GM06990 (cell line): ENCODE data around the gene PLEKHA6.

ENCODE experiments used
- DNase-seq: peaks from one replicate; pipeline ENCODE4 v3.0.0-alpha.2; 2011; ENCODE audit not compliant: insufficient read length; ENCODE audit errors: extremely low read depth
- H3K27me3 ChIP-seq: replicated peaks from 2 replicates; pipeline ENCODE4 v1.6.0; 2011; ENCODE audit warnings: low read length; ENCODE audit not compliant: control insufficient read depth, insufficient read depth
- H3K36me3 ChIP-seq: 2 replicates; pipeline ENCODE4 v1.5.1; 2011; ENCODE audit warnings: low read length; ENCODE audit not compliant: control insufficient read depth, insufficient read depth
- H3K4me3 ChIP-seq: replicated peaks from 2 replicates; pipeline ENCODE4 v1.5.1; 2011; ENCODE audit warnings: low read depth, mild to moderate bottlenecking, control low read depth, low read length
- CTCF ChIP-seq: IDR thresholded peaks from 2 replicates; pipeline ENCODE4 v1.5.1; 2011; ENCODE audit warnings: low read length, control low read depth, mild to moderate bottlenecking, inconsistent platforms; ENCODE audit not compliant: insufficient read depth, poor library complexity, severe bottlenecking

PLEKHA6 gene

GRCh38 chr1:204350857-204351573, 8.7 kb downstream of the PLEKHA6 start:
- Histone ChIP-seq H3K4me3 (no peak overlapping the region), H3K36me3 (no peaks in the 10 kb centered on the region), H3K27me3 (no peaks in the 10 kb centered on the region; the same call in none of the 2 replicates)
- no peak for TF ChIP-seq CTCF
- DNase-seq = no peak

GRCh38 chr1:204350312-204350711, 9.4 kb downstream of the PLEKHA6 start:
- Histone ChIP-seq H3K4me3 (no peak overlapping the region), H3K36me3 (no peaks in the 10 kb centered on the region), H3K27me3 (peaks cover 2% of the 10 kb centered on the region)
- TF ChIP-seq CTCF = no peak
- DNase-seq = no peak

- no peaks in the 10 kb centered on the region for H3K36me3 ChIP-seq
- no peak for TF ChIP-seq CTCF
- H3K4me3 ChIP-seq = no peak overlapping the region
- DNase-seq = no peak
- H3K27me3 ChIP-seq = peaks cover 2% of the 10 kb centered on the region
Measured at GRCh38 chr1:204349602-204350001, 10.1 kb downstream of the PLEKHA6 start.

GRCh38 chr1:204348722-204349121, 11.0 kb downstream of the PLEKHA6 start:
- no peak for DNase-seq
- TF ChIP-seq CTCF = no peak
- H3K4me3 ChIP-seq = no peak overlapping the region
- peaks cover 2% of the 10 kb centered on the region for H3K27me3 ChIP-seq
- H3K36me3 ChIP-seq = no peaks in the 10 kb centered on the region

GRCh38 chr1:204348242-204348641, 11.5 kb downstream of the PLEKHA6 start:
- peaks cover 2% of the 10 kb centered on the region for H3K27me3 ChIP-seq
- DNase-seq = no peak
- no peak for TF ChIP-seq CTCF
- no peaks in the 10 kb centered on the region for H3K36me3 ChIP-seq
- no peak overlapping the region for H3K4me3 ChIP-seq

- H3K36me3 ChIP-seq = no peaks in the 10 kb centered on the region
- no peak for TF ChIP-seq CTCF
Measured at GRCh38 chr1:204345941-204346645, 13.6 kb downstream of the PLEKHA6 start.

More at GRCh38 chr1:204345941-204346645, 13.6 kb downstream of the PLEKHA6 start:
- no peak overlapping the region for H3K4me3 ChIP-seq
- DNase-seq = no peak
- H3K27me3 ChIP-seq = peaks cover 4% of the 10 kb centered on the region
